ENCODE results near the gene PRXL2B.

The PRXL2B gene

GRCh38 chr1:2602866-2603520, 16.4 kb downstream of the PRXL2B start:
- DNase-seq, result no peak

- DNase-seq, result no peak
These were observed 17.1 kb downstream of the PRXL2B start for GRCh38 chr1:2603521-2604155.

- no peak for DNase-seq
These were observed 17.7 kb downstream of the PRXL2B start for GRCh38 chr1:2604156-2604843.

- no peak for DNase-seq
These were observed 18.4 kb downstream of the PRXL2B start for GRCh38 chr1:2604844-2605508.

GRCh38 chr1:2605509-2606395, 19.2 kb downstream of the PRXL2B start:
- DNase-seq, result no peak

- DNase-seq, result no peak
These were observed 19.9 kb downstream of the PRXL2B start for GRCh38 chr1:2606396-2606880.

GRCh38 chr1:2606881-2607621, 20.5 kb downstream of the PRXL2B start:
- no peak for DNase-seq

GRCh38 chr1:2607641-2608091, 21.1 kb downstream of the PRXL2B start:
- DNase-seq, result no peak

- no peak for DNase-seq
These were observed 22.9 kb downstream of the PRXL2B start for GRCh38 chr1:2609319-2610035.

- no peak for DNase-seq
These were observed 23.7 kb downstream of the PRXL2B start for GRCh38 chr1:2610036-2610959.

- peak in 1 of 2 experiments; percentile 22 for DNase-seq
These were observed 24.5 kb downstream of the PRXL2B start for GRCh38 chr1:2611031-2611501.

GRCh38 chr1:2611621-2612437, 25.3 kb downstream of the PRXL2B start:
- no peak for DNase-seq

GRCh38 chr1:2612591-2613365, 26.2 kb downstream of the PRXL2B start:
- DNase-seq, result no peak

- DNase-seq, result no peak
These were observed 27.6 kb downstream of the PRXL2B start for GRCh38 chr1:2614145-2614544.

- DNase-seq, result no peak
These were observed 31.4 kb downstream of the PRXL2B start for GRCh38 chr1:2617971-2618470.

GRCh38 chr1:2623571-2624337, 37.2 kb downstream of the PRXL2B start:
- no peak for DNase-seq

Measured in NCI-H1930 (cell line).